IMR-90 (cell line): ENCODE measurements around the gene MTREX. TPM values are rescaled to one million over a fixed set of nuclear protein-coding genes. Genes with fewer than 3 reads are reported as not detected.
A peak's percentile ranks its signal among the peaks of the same experiment; 100 is the strongest.

ENCODE experiments used
- ATAC-seq: fragments of 200-7000 bp; cut with Tn5 transposase; 2 replicates; pipeline ENCODE4 v1.9.1; 2020; ENCODE audit warnings: low read depth, mild to moderate bottlenecking, moderate library complexity
- BruUV-seq: library from RNA; stranded (reverse); fragments of 400-500 nt; replicated peaks from 2 replicates; lab custom pipeline; 2021; lab: Mats Ljungman, UMichigan
- CTCF ChIA-PET: fragments of 300-600 bp; formaldehyde crosslinking; extraction: SDS; loops from one replicate; lab custom pipeline; 2021; ENCODE audit warnings: antibody characterized with exemption; lab: Yijun Ruan, JAX
- POLR2A ChIA-PET: fragments of 300-600 bp; sonication (Branson Sonifier 250); formaldehyde crosslinking; loops from one replicate; lab custom pipeline; 2022; ENCODE audit warnings: antibody characterized with exemption; ENCODE audit not compliant: unreplicated experiment; lab: Charles Lee
- DNase-seq: peaks from one replicate; pipeline ENCODE4 v3.0.0; 2013
- H2AFZ ChIP-seq: replicated peaks from 2 replicates; pipeline ENCODE3; 2013; ENCODE audit warnings: low read length, mild to moderate bottlenecking; ENCODE audit not compliant: poor library complexity
- H2AK5ac ChIP-seq: 2 replicates; pipeline ENCODE4 v1.6.1; 2013; ENCODE audit warnings: low read depth, low read length, inconsistent platforms
- H2AK9ac ChIP-seq: replicated peaks from 2 replicates; pipeline ENCODE3; 2013; ENCODE audit warnings: mild to moderate bottlenecking, low read depth, low read length, moderate library complexity; ENCODE audit not compliant: poor library complexity
- H2BK120ac ChIP-seq: 2 replicates; pipeline ENCODE4 v1.6.1; 2013; ENCODE audit warnings: low read depth, low read length, inconsistent platforms
- H2BK15ac ChIP-seq: 3 replicates; pipeline ENCODE4 v1.6.1; 2013; ENCODE audit warnings: low read depth, low read length, inconsistent platforms
- H2BK20ac ChIP-seq: 2 replicates; pipeline ENCODE4 v1.6.1; 2013; ENCODE audit warnings: low read depth, mild to moderate bottlenecking, inconsistent platforms, low read length, moderate library complexity
- H2BK5ac ChIP-seq: 2 replicates; pipeline ENCODE4 v1.6.1; 2013; ENCODE audit warnings: mild to moderate bottlenecking, low read depth, low read length, inconsistent platforms; ENCODE audit not compliant: poor library complexity, severe bottlenecking
- H3K14ac ChIP-seq: replicated peaks from 2 replicates; pipeline ENCODE4 v1.6.1; 2013; ENCODE audit warnings: low read depth, low read length, inconsistent platforms
- H3K18ac ChIP-seq: 2 replicates; pipeline ENCODE4 v1.6.1; 2013; ENCODE audit warnings: low read depth, low read length, control low read depth
- H3K23ac ChIP-seq: 2 replicates; pipeline ENCODE4 v1.6.1; 2013; ENCODE audit warnings: low read depth, low read length, inconsistent platforms
- H3K27ac ChIP-seq: 2 replicates; pipeline ENCODE4 v1.5.1; 2013; ENCODE audit warnings: mild to moderate bottlenecking, control low read depth, low read length; ENCODE audit not compliant: insufficient read depth
- H3K27me3 ChIP-seq: 2 replicates; pipeline ENCODE4 v1.6.1; 2013; ENCODE audit warnings: low read length; ENCODE audit not compliant: control insufficient read depth, insufficient read depth
- H3K36me3 ChIP-seq: 2 replicates; pipeline ENCODE4 v1.6.1; 2013; ENCODE audit warnings: low read length, mixed read lengths; ENCODE audit not compliant: control insufficient read depth, insufficient read depth
- H3K4ac ChIP-seq: 2 replicates; pipeline ENCODE4 v1.6.1; 2013; ENCODE audit warnings: low read depth, low read length, inconsistent platforms
- H3K4me1 ChIP-seq: 2 replicates; pipeline ENCODE4 v1.6.1; 2013; ENCODE audit warnings: low read length, mixed read lengths; ENCODE audit not compliant: control insufficient read depth, insufficient read depth
- H3K4me2 ChIP-seq: 2 replicates; pipeline ENCODE4 v1.6.1; 2013; ENCODE audit warnings: low read depth, mild to moderate bottlenecking, control low read depth, low read length, moderate library complexity
- H3K4me3 ChIP-seq: 2 replicates; pipeline ENCODE4 v1.5.1; 2013; ENCODE audit warnings: low read depth, mild to moderate bottlenecking, control low read depth, low read length, moderate library complexity; ENCODE audit not compliant: insufficient read depth
- H3K56ac ChIP-seq: 2 replicates; pipeline ENCODE4 v1.6.1; 2013; ENCODE audit warnings: low read length, inconsistent platforms; ENCODE audit not compliant: insufficient read depth; ENCODE audit errors: extremely low read depth
- H3K79me1 ChIP-seq, 2 experiments: 2 replicates each; pipeline ENCODE4 v1.6.1; 2013; ENCODE audit warnings: low read length in 2 of 2, inconsistent platforms in 1 of 2, low read depth in 1 of 2
- H3K9ac ChIP-seq: 2 replicates; pipeline ENCODE4 v1.6.1; 2013; ENCODE audit warnings: low read depth, low read length, control low read depth
- H3K9me1 ChIP-seq: 2 replicates; pipeline ENCODE4 v1.6.1; 2013; ENCODE audit warnings: low read length, inconsistent platforms; ENCODE audit not compliant: insufficient read depth
- H3K9me3 ChIP-seq: 2 replicates; pipeline ENCODE4 v1.6.1; 2013; ENCODE audit warnings: low read length; ENCODE audit not compliant: control insufficient read depth, insufficient read depth
- H4K20me1 ChIP-seq: 2 replicates; pipeline ENCODE4 v1.6.1; 2013; ENCODE audit warnings: low read length, inconsistent platforms; ENCODE audit not compliant: insufficient read depth
- H4K5ac ChIP-seq: 2 replicates; pipeline ENCODE4 v1.6.1; 2013; ENCODE audit warnings: mild to moderate bottlenecking, low read depth, low read length, control low read depth
- H4K8ac ChIP-seq, 2 experiments: 2 replicates each; pipeline ENCODE4 v1.6.1; 2013; ENCODE audit warnings: low read depth in 2 of 2, low read length in 2 of 2, control low read depth in 1 of 2, inconsistent platforms in 1 of 2
- H4K91ac ChIP-seq: 2 replicates; pipeline ENCODE4 v1.6.1; 2013; ENCODE audit warnings: low read depth, low read length, inconsistent platforms; ENCODE audit not compliant: insufficient read depth
- FOS ChIP-seq: fragments of 150-350 bp; IDR thresholded peaks from 2 replicates; pipeline ENCODE4 v1.6.1; 2016; ENCODE audit warnings: low read depth, low read length
- NFE2L2 ChIP-seq: fragments of 150-350 bp; IDR thresholded peaks from 2 replicates; pipeline ENCODE4 v1.6.1; 2016; ENCODE audit warnings: low read depth, mild to moderate bottlenecking, low read length
- WGBS, 2 experiments: methylation state at CpG; one replicate each; pipeline versions ENCODE4 v1.1.5 to v1.1.7; 2013; ENCODE audit warnings: missing lambda C conversion rate in 2 of 2; ENCODE audit not compliant: insufficient read length in 1 of 2; ENCODE audit errors: extremely low coverage in 2 of 2; 5-methylcytosine and 5-hydroxymethylcytosine counted together
- dilution Hi-C: fragments of 300-500 bp; cut with HindIII; formaldehyde crosslinking; loops from one replicate; pipeline ENCODE4 v1.14.3; 2018; ENCODE audit warnings: low sequenced_read_pairs; ENCODE audit not compliant: unreplicated experiment
- in situ Hi-C: fragments of 300-500 bp; cut with MboI; formaldehyde crosslinking; loops from 3 replicates; pipeline ENCODE4 v1.14.3; 2019; ENCODE audit warnings: low sequenced_read_pairs, inconsistent platforms, mixed read lengths
- intact Hi-C: fragments of 100-400 bp; cut with micrococcal nuclease; formaldehyde crosslinking; loops from 2 replicates; pipeline ENCODE4 v1.10.0; 2022
- polyA plus RNA-seq, 3 experiments: library from polyadenylated mRNA; depleted of rRNA; stranded (reverse); fragments of >200 nt; gene quantifications; 2 replicates each; pipeline ENCODE4 v1.2.3, GENCODE V29; 2012; ENCODE audit warnings: low replicate concordance in 1 of 3
- total RNA-seq: library from RNA; depleted of rRNA; stranded (reverse); fragments of >200 nt; gene quantifications from 2 replicates; pipeline ENCODE4 v1.2.3, GENCODE V29; 2012

The MTREX gene
- total and polyA plus RNA-seq, 2 of the 4 experiments (the other 2 are of a cell fraction): 22.1 to 33.2 TPM

DNA sequence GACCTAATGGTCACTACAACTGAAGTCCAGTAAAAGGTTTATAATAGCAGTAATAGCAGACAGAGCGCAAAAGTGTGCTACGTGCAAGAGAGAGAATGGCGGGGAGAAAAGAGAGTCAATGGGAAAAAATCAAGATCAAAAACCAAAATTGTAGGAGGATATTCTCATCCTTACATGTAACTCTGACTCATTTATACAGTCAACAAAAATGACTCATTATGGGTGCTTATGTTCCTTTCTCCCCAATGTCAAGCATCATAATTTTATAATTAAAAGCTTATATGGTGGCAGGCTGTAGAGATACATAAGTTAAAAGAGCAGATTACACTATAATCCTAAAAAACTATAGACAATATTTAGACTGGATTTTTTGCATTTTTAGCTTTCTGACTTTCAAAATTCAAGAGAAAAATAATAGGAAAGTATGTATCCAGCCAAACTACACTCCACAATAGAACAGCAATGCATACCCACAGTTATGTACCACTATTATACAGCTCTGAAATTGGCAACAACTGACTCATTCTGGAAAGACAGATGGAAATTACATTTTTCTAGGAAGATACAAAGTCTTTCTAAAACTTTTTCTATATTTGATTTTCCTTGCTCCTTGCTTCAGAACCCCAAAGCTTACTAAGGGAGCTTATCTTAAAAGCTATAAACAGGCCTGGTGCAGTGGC, 148.6 kb downstream of the MTREX start:
- H3K4ac ChIP-seq: no peak overlapping the region
- no peaks in the 10 kb centered on the region for H3K27me3 ChIP-seq
- no CpG with 5 or more reads among the region's 3 CpGs for WGBS, 2 experiments
- no peak overlapping the region for H3K18ac ChIP-seq
- intact Hi-C loops (loop anchor here (5.0 kb wide), 1 partner anchor 36 kb away; no protein-coding TSS in a partner anchor), in situ Hi-C loops (no loop called here), dilution Hi-C loops (no loop called here)
- no peaks in the 10 kb centered on the region for H3K9me3 ChIP-seq
- ATAC-seq (peak; percentile 72), DNase-seq (peak; percentile 79)
- H4K5ac ChIP-seq: no peak overlapping the region
- H3K56ac ChIP-seq: no peak overlapping the region
- H3K36me3 ChIP-seq: no peaks in the 10 kb centered on the region
- ChIA-PET POLR2A (no interaction called here), CTCF (interaction anchor here (0.5 kb wide), 1 partner anchor 14 kb away, joined by 4 read pairs; no protein-coding TSS in a partner anchor)
- TF ChIP-seq NFE2L2 (no peak), FOS (peak; percentile 78)
- H2AK5ac ChIP-seq: no peak overlapping the region
- no peak overlapping the region for H3K23ac ChIP-seq
- 0 out of 2 replicates have a peak, but pooled peaks cover 4% of the 10 kb centered on the region for H3K9me1 ChIP-seq
- no peak overlapping the region for H4K91ac ChIP-seq
- no TSS peak for BruUV-seq
- H4K8ac ChIP-seq: no peak overlapping the region
- H3K9ac ChIP-seq: no peak overlapping the region
- H3K27ac ChIP-seq: no peak overlapping the region
- no peak overlapping the region for H3K4me2 ChIP-seq
- H3K14ac ChIP-seq: no peak overlapping the region
- no peak overlapping the region for H2BK5ac ChIP-seq
- peaks cover 3% of the 10 kb centered on the region; the same call in 1 of the 2 replicates for H3K4me1 ChIP-seq
- no peak overlapping the region for H3K4me3 ChIP-seq
- H2BK20ac ChIP-seq: no peak overlapping the region
- no peak overlapping the region for H2AK9ac ChIP-seq
- no peak overlapping the region for H2BK15ac ChIP-seq
- H2BK120ac ChIP-seq: no peak overlapping the region
- H2AFZ ChIP-seq: no peak overlapping the region
- H4K20me1 ChIP-seq: peaks cover 3% of the 10 kb centered on the region; the same call in 1 of the 2 replicates
- peaks cover 3 to 14% of the 10 kb centered on the region in 2 experiments; a peak in 2 of 4 replicates for H3K79me1 ChIP-seq
